T-helper 1 cell (primary cell): ENCODE results near the gene BTD.

Source experiments
- DNase-seq, 5 donors: peaks; one replicate each; pipeline ENCODE4 v3.0.0-alpha.2; 2012 to 2020

BTD gene

GRCh38 chr3:15637131-15637951, 35.8 kb downstream of the BTD start:
- DNase-seq = no peak

GRCh38 chr3:15638193-15638890, 36.8 kb downstream of the BTD start:
- DNase-seq = no peak

- no peak for DNase-seq
Measured at GRCh38 chr3:15638891-15639262, 37.3 kb downstream of the BTD start.

- DNase-seq = no peak
Measured at GRCh38 chr3:15645246-15645645, 43.7 kb downstream of the BTD start.

GRCh38 chr3:15645740-15646501, 44.4 kb downstream of the BTD start:
- DNase-seq = no peak

- no peak for DNase-seq
Measured at GRCh38 chr3:15646851-15647511, 45.4 kb downstream of the BTD start.

- peak in 4 of 5 donors; percentile 12 to 92 (median 30) for DNase-seq
Measured at GRCh38 chr3:15647611-15648167, 46.1 kb downstream of the BTD start.

- no peak for DNase-seq
Measured at GRCh38 chr3:15649341-15649740, 47.8 kb downstream of the BTD start.

GRCh38 chr3:15649858-15650257, 48.3 kb downstream of the BTD start:
- DNase-seq = no peak

- DNase-seq = no peak
Measured at GRCh38 chr3:15651396-15651795, 49.9 kb downstream of the BTD start.

GRCh38 chr3:15653321-15653720, 51.8 kb downstream of the BTD start:
- DNase-seq = no peak

- DNase-seq = no peak
Measured at GRCh38 chr3:15654127-15654526, 52.6 kb downstream of the BTD start.

GRCh38 chr3:15654891-15655290, 53.3 kb downstream of the BTD start:
- DNase-seq = no peak

- DNase-seq = no peak
Measured at GRCh38 chr3:15656342-15656741, 54.8 kb downstream of the BTD start.

- DNase-seq = no peak
Measured at GRCh38 chr3:15657016-15657415, 55.5 kb downstream of the BTD start.

GRCh38 chr3:15659254-15659975, 57.9 kb downstream of the BTD start:
- DNase-seq = no peak

- DNase-seq = no peak
Measured at GRCh38 chr3:15660055-15660935, 58.8 kb downstream of the BTD start.

GRCh38 chr3:15664144-15664543, 62.6 kb downstream of the BTD start:
- DNase-seq = no peak

GRCh38 chr3:15665510-15666150, 64.1 kb downstream of the BTD start:
- DNase-seq = no peak

- no peak for DNase-seq
Measured at GRCh38 chr3:15666277-15666676, 64.7 kb downstream of the BTD start.
